ENCODE data around the gene RNF150. TPM values are rescaled to one million over a fixed set of nuclear protein-coding genes. Genes with fewer than 3 reads are reported as not detected.

RNF150 gene
- total RNA-seq, 1 experiment from 2014 or later = 0.14 TPM

GRCh38 chr4:140955641-140956040, 177.6 kb downstream of the RNF150 start:
- Mint-ChIP-seq H3K27me3 (ENCODE audit: insufficient read depth, unreplicated experiment) (peaks cover 4% of the 10 kb centered on the region), H3K4me3 (ENCODE audit: unreplicated experiment) (no peak overlapping the region), H3K4me1 (ENCODE audit: low read depth, unreplicated experiment) (no peaks in the 10 kb centered on the region), H3K9me3 (ENCODE audit: unreplicated experiment) (no peaks in the 10 kb centered on the region), H3K27ac (ENCODE audit: unreplicated experiment) (no peak overlapping the region), H3K36me3 (ENCODE audit: insufficient read depth, unreplicated experiment) (no peaks in the 10 kb centered on the region)
- intact Hi-C loops (cut with micrococcal nuclease; ENCODE audit: unreplicated experiment) = no loop called here
- ChIA-PET POLR2A (no interaction called here), CTCF (no interaction called here)
- BruUV-seq (replicated peaks) = no TSS peak
- no peaks in the 10 kb centered on the region for H3K4me1 ChIP-seq
- H3K4me3 ChIP-seq (ENCODE audit: low read depth, low read length) = no peak overlapping the region
- no peaks in the 10 kb centered on the region for H3K9me3 ChIP-seq
- no peaks in the 10 kb centered on the region for H3K27me3 ChIP-seq (replicated peaks; ENCODE audit: control insufficient read depth, insufficient read depth, low read length)
- TF ChIP-seq CTCF (IDR thresholded peaks at IDR 0.05; ENCODE audit: insufficient read depth in 1 of 2, low read depth in 1 of 2, low read length in 1 of 2, severe bottlenecking in 1 of 2, unreplicated experiment in 1 of 2) = no peak
- no peak for DNase-seq
- H3K36me3 ChIP-seq (ENCODE audit: control insufficient read depth, insufficient read depth, low read length) = no peaks in the 10 kb centered on the region

- H3K4me1 ChIP-seq = no peaks in the 10 kb centered on the region
- no TSS peak for BruUV-seq (replicated peaks)
- no peak overlapping the region for H3K27ac Mint-ChIP-seq (ENCODE audit: unreplicated experiment)
- intact Hi-C loops (cut with micrococcal nuclease; ENCODE audit: unreplicated experiment) = no loop called here
- DNase-seq = no peak
- ChIA-PET POLR2A (no interaction called here), CTCF (no interaction called here)
- no peaks in the 10 kb centered on the region for H3K9me3 ChIP-seq
- H3K4me1 Mint-ChIP-seq (ENCODE audit: low read depth, unreplicated experiment) = no peaks in the 10 kb centered on the region
- H3K36me3 Mint-ChIP-seq (ENCODE audit: insufficient read depth, unreplicated experiment) = no peaks in the 10 kb centered on the region
- H3K27me3 ChIP-seq (replicated peaks; ENCODE audit: control insufficient read depth, insufficient read depth, low read length) = no peaks in the 10 kb centered on the region
- no peaks in the 10 kb centered on the region for H3K9me3 Mint-ChIP-seq (ENCODE audit: unreplicated experiment)
- H3K4me3 Mint-ChIP-seq (ENCODE audit: unreplicated experiment) = no peak overlapping the region
- TF ChIP-seq CTCF (IDR thresholded peaks at IDR 0.05; ENCODE audit: insufficient read depth in 1 of 2, low read depth in 1 of 2, low read length in 1 of 2, severe bottlenecking in 1 of 2, unreplicated experiment in 1 of 2) = no peak
- no peaks in the 10 kb centered on the region for H3K36me3 ChIP-seq (ENCODE audit: control insufficient read depth, insufficient read depth, low read length)
- no peak overlapping the region for H3K4me3 ChIP-seq (ENCODE audit: low read depth, low read length)
- peaks cover 11% of the 10 kb centered on the region for H3K27me3 Mint-ChIP-seq (ENCODE audit: insufficient read depth, unreplicated experiment)
Observed at GRCh38 chr4:140952717-140953116, 180.6 kb downstream of the RNF150 start.

- H3K27ac Mint-ChIP-seq (ENCODE audit: unreplicated experiment) = no peak overlapping the region
- Histone ChIP-seq H3K27me3 (replicated peaks; ENCODE audit: control insufficient read depth, insufficient read depth, low read length) (no peaks in the 10 kb centered on the region), H3K36me3 (ENCODE audit: control insufficient read depth, insufficient read depth, low read length) (no peaks in the 10 kb centered on the region), H3K4me1 (no peaks in the 10 kb centered on the region), H3K4me3 (ENCODE audit: low read depth, low read length) (no peak overlapping the region), H3K9me3 (no peaks in the 10 kb centered on the region)
- no peaks in the 10 kb centered on the region for H3K4me1 Mint-ChIP-seq (ENCODE audit: low read depth, unreplicated experiment)
- no TSS peak for BruUV-seq (replicated peaks)
- no peak for DNase-seq
- no peaks in the 10 kb centered on the region for H3K36me3 Mint-ChIP-seq (ENCODE audit: insufficient read depth, unreplicated experiment)
- peaks cover 16% of the 10 kb centered on the region for H3K27me3 Mint-ChIP-seq (ENCODE audit: insufficient read depth, unreplicated experiment)
- H3K4me3 Mint-ChIP-seq (ENCODE audit: unreplicated experiment) = no peak overlapping the region
- ChIA-PET POLR2A (no interaction called here), CTCF (no interaction called here)
- H3K9me3 Mint-ChIP-seq (ENCODE audit: unreplicated experiment) = no peaks in the 10 kb centered on the region
- no peak for TF ChIP-seq CTCF (IDR thresholded peaks at IDR 0.05; ENCODE audit: insufficient read depth in 1 of 2, low read depth in 1 of 2, low read length in 1 of 2, severe bottlenecking in 1 of 2, unreplicated experiment in 1 of 2)
- intact Hi-C loops (cut with micrococcal nuclease; ENCODE audit: unreplicated experiment) = no loop called here
Observed at GRCh38 chr4:140947506-140947905, 185.8 kb downstream of the RNF150 start.

Data from Caco-2 (cell line).